HL-60 (cell line): Measurements from ENCODE around the gene RNF187.

Experiments
- DNase-seq, 2 experiments: peaks; one replicate each; pipeline ENCODE4 v3.0.0-alpha.2; 2010 to 2020; ENCODE audit warnings: low read depth in 1 of 2, low spot score in 1 of 2
- H3K27ac ChIP-seq: fragments of 250-450 bp; sonication (Bioruptor Pico); replicated peaks from 2 replicates; pipeline ENCODE4 v1.5.1; 2020; ENCODE audit warnings: mild to moderate bottlenecking, moderate library complexity
- H3K27me3 ChIP-seq: fragments of 250-450 bp; sonication (Bioruptor Pico); 2 replicates; pipeline ENCODE4 v1.5.1; 2021; ENCODE audit warnings: mild to moderate bottlenecking, moderate library complexity; ENCODE audit not compliant: insufficient read depth, poor library complexity, severe bottlenecking
- H3K4me3 ChIP-seq: replicated peaks from 2 replicates; pipeline ENCODE4 v1.5.1; 2011; ENCODE audit warnings: mild to moderate bottlenecking, control low read depth, low read length; ENCODE audit not compliant: insufficient read depth
- GABPA ChIP-seq: IDR thresholded peaks from 2 replicates; pipeline ENCODE4 v1.6.1; 2012; ENCODE audit warnings: low read depth
- POLR2AphosphoS5 ChIP-seq: IDR thresholded peaks from 2 replicates; pipeline ENCODE4 v1.6.1; 2012; ENCODE audit warnings: low read depth
- REST ChIP-seq: IDR thresholded peaks from 2 replicates; pipeline ENCODE4 v1.6.1; 2012; ENCODE audit warnings: low read depth; ENCODE audit not compliant: insufficient replicate concordance
- SPI1 ChIP-seq: IDR thresholded peaks from 2 replicates; pipeline ENCODE4 v1.6.1; 2012; ENCODE audit warnings: low read depth, mild to moderate bottlenecking, borderline replicate concordance
- TF ChIP-seq, protein P1 (sequence below): IDR thresholded peaks from one replicate; pipeline ENCODE4 v1.5.1; 2011; ENCODE audit warnings: low read length, control low read depth, inconsistent platforms; ENCODE audit not compliant: insufficient read depth

RNF187 gene

DNA sequence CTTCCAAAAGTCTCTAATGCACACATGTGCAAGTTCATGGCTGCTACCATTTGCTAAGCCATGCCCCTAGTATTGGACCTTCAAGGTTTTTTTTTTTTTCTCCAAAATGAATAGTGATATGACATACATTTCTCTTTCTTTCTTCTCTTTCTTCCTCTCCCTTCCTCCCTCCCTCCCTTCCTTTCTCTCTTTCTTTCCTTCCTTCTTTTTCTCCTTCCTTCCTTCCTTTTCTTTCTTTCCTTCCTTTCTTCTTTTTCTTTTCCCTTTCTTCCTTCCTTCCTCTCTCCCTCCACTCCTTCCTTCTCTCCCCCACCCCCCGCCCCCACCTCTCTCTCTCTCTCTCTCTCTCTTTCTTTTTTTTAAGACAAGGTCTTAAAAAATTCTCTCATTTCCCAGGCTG lies 3.4 kb upstream of the RNF187 start:
- no peaks in the 10 kb centered on the region for H3K27me3 ChIP-seq
- no peak for DNase-seq
- TF ChIP-seq POLR2AphosphoS5, result no peak
- TF ChIP-seq, protein P1, sequence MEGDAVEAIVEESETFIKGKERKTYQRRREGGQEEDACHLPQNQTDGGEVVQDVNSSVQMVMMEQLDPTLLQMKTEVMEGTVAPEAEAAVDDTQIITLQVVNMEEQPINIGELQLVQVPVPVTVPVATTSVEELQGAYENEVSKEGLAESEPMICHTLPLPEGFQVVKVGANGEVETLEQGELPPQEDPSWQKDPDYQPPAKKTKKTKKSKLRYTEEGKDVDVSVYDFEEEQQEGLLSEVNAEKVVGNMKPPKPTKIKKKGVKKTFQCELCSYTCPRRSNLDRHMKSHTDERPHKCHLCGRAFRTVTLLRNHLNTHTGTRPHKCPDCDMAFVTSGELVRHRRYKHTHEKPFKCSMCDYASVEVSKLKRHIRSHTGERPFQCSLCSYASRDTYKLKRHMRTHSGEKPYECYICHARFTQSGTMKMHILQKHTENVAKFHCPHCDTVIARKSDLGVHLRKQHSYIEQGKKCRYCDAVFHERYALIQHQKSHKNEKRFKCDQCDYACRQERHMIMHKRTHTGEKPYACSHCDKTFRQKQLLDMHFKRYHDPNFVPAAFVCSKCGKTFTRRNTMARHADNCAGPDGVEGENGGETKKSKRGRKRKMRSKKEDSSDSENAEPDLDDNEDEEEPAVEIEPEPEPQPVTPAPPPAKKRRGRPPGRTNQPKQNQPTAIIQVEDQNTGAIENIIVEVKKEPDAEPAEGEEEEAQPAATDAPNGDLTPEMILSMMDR, result no peak
- no peak for TF ChIP-seq REST
- no peak for TF ChIP-seq SPI1
- TF ChIP-seq GABPA, result no peak
- no peak overlapping the region for H3K27ac ChIP-seq
- H3K4me3 ChIP-seq, result no peak overlapping the region

DNA sequence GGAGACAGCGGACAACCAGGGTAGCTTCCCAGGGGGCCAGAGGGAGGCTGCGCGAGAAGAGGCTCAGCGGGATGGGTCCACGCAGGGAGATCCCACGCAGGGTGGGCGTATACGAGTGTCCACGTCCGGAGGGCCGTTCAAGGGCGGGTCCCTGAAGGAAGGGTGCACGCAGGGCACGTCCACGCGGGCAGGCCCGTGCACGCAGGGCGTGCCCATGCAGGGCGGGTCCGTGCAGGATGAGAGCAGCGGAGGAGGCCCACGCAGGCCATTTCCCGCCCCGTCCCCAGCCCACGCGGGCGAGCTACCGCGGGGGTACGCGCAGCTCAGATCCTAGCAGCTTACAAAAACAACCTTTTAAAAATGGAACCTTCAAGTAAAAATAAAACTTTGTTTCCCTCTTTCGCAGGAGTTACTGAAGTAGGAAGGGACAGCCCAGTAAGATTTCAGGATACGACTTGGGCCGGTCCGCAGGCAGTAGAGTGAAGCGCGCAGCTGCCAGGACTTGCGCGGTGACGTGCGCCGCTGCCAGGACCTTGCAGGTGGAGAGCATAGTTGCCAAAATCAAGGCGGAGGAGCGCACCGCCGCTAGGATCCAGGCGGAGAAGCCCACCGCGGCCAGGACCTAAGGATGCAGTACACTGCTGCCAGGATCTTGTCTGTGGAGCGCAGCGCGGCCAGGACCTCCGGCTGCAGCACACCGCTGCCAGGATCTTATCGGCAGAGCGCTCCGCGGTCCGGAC lies 416 bp upstream of the RNF187 start:
- H3K4me3 ChIP-seq, result peak overlapping the region; percentile 93
- peak overlapping the region; percentile 99 for H3K27ac ChIP-seq
- H3K27me3 ChIP-seq, result no peaks in the 10 kb centered on the region
- TF ChIP-seq REST, result no peak
- peak; percentile 59 for TF ChIP-seq POLR2AphosphoS5
- DNase-seq, result peak; percentile 76 to 86

- TF ChIP-seq, protein P1, result no peak
- TF ChIP-seq GABPA, result no peak
- no peak for TF ChIP-seq POLR2AphosphoS5
- no peak for TF ChIP-seq REST
- Histone ChIP-seq H3K4me3 (peak overlapping the region; percentile 93), H3K27ac (peak overlapping the region; percentile 42; the same call in 1 of the 2 replicates), H3K27me3 (no peaks in the 10 kb centered on the region)
- DNase-seq, result no peak
These were observed 1.1 kb downstream of the RNF187 start for GRCh38 chr1:228488125-228488817.
